ENCODE data around the gene HELZ. TPM values are rescaled to one million over a fixed set of nuclear protein-coding genes. Genes with fewer than 3 reads are reported as not detected.

The HELZ gene
- total and polyA plus RNA-seq, 5 donors from 2014 or later, result 48.3 to 130 (median 56.7) TPM

DNA sequence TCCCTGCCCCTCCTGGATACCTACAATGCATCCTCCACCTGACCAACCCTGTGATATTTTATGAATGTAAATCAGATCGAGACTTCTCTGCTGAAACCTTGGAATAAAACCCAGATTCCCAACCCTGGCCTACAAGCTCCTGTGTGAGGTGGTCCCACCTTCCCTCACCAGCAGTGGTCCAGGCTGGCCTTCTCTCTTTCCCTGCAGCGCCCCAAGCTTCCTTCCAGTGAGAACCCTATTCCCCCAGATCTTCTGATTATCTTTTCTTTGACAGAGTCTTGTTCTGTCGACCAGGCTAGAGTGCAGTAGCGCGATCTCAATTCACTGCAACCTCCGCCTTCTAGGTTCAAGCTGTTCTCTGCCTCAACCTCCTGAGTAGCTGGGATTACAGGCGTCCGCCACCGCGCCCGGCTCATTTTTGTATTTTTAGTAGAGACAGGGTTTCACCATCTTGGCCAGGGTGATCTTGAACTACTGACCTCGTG is 2.5 kb upstream of the HELZ start:
- Mint-ChIP-seq H3K4me1 (peaks cover 21 to 32% (median 26%) of the 10 kb centered on the region in 4 donors), H3K27me3 (peaks cover 4% of the 10 kb centered on the region), H3K9me3 (no peaks in the 10 kb centered on the region), H3K4me3 (peak overlapping the region; percentile 70 to 89 (median 84)), H3K36me3 (peaks cover 5% of the 10 kb centered on the region), H3K27ac (peak overlapping the region; percentile 11 to 83 (median 75))
- H3K27me3 ChIP-seq (ENCODE audit: control insufficient read depth, insufficient read depth, low read length), result no peaks in the 10 kb centered on the region
- peaks cover 38% of the 10 kb centered on the region for H3K4me1 ChIP-seq (ENCODE audit: control insufficient read depth, insufficient read depth, low read length, poor library complexity, severe bottlenecking)
- no peaks in the 10 kb centered on the region for H3K9me3 ChIP-seq (ENCODE audit: control insufficient read depth in 2 of 2, low read length in 2 of 2)
- ATAC-seq (ENCODE audit: low read depth in 2 of 2) (no peak), DNase-seq (no peak)
- H3K36me3 ChIP-seq (ENCODE audit: control insufficient read depth, insufficient read depth, low read length), result no peaks in the 10 kb centered on the region
- no peak overlapping the region for H3K27ac ChIP-seq (ENCODE audit: insufficient read depth, low read length, poor library complexity, severe bottlenecking)
- no peak overlapping the region for H3K4me3 ChIP-seq (ENCODE audit: low read depth, low read length)

DNA sequence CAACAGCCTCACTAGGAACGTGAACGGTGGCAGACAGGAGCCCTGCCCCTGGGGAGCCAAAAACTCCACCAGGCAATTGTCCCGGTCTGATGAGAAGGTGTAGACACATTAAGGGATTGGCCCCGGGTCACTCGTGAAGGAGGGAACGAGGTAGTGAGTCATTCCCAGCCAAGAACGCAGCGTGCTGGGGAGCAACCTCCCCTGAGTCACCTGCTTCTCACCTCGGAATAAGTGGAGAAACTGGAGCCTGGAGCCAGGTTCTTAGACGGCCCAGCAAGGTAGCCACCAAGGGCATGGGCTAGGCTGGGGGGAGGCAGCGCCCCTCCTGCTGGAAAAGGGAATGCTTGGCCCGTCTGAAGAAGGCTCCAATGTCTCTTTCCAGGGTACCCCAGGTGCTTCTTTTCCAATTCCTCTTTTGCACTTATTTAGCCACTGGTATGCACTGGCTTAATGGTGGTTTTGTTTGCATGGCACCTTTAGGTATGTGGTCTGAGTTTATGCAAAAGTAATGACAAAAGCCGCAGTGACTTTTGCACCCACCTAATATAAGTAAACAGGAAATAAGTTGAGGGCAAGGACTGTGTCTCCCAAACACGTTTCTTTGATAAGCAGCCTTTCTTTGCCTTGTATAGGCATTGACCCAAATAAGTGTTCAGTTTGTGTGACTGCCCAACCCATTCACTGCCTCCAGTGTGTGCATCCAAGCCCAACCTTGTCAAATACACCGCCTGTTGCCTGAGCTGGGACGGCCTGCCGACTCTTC is 1.8 kb upstream of the HELZ start:
- no peaks in the 10 kb centered on the region for H3K27me3 ChIP-seq (ENCODE audit: control insufficient read depth, insufficient read depth, low read length)
- peaks cover 4% of the 10 kb centered on the region for H3K27me3 Mint-ChIP-seq
- peaks cover 42% of the 10 kb centered on the region for H3K4me1 ChIP-seq (ENCODE audit: control insufficient read depth, insufficient read depth, low read length, poor library complexity, severe bottlenecking)
- ATAC-seq (ENCODE audit: low read depth in 2 of 2) (peak in 1 of 2 donors; percentile 23), DNase-seq (peak; percentile 6 to 44 (median 19))
- no peaks in the 10 kb centered on the region for H3K36me3 ChIP-seq (ENCODE audit: control insufficient read depth, insufficient read depth, low read length)
- peaks cover 6% of the 10 kb centered on the region for H3K36me3 Mint-ChIP-seq
- peak overlapping the region; percentile 26 for H3K4me3 ChIP-seq (ENCODE audit: low read depth, low read length)
- no peaks in the 10 kb centered on the region for H3K9me3 Mint-ChIP-seq
- H3K27ac ChIP-seq (ENCODE audit: insufficient read depth, low read length, poor library complexity, severe bottlenecking), result no peak overlapping the region
- H3K4me1 Mint-ChIP-seq, result peaks cover 22 to 36% (median 29%) of the 10 kb centered on the region in 4 donors
- no peaks in the 10 kb centered on the region for H3K9me3 ChIP-seq (ENCODE audit: control insufficient read depth in 2 of 2, low read length in 2 of 2)
- H3K27ac Mint-ChIP-seq, result peak overlapping the region; percentile 75 to 83 (median 78)
- peak overlapping the region; percentile 83 to 89 (median 85) for H3K4me3 Mint-ChIP-seq

DNA sequence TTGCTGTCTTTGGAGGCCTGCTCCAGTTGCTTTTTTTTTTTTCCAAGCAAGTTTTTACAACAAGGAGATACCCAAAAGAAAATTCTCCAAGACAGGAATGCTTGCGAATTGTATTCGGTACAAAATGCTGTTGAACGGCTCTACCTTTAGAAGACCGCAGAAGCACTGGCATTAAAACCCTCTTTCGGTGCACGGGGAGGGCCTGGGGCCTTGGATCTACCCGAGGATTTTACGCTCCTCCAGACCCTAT is 1.3 kb upstream of the HELZ start:
- Histone ChIP-seq H3K9me3 (ENCODE audit: control insufficient read depth in 2 of 2, low read length in 2 of 2) (no peaks in the 10 kb centered on the region), H3K27ac (ENCODE audit: insufficient read depth, low read length, poor library complexity, severe bottlenecking) (no peak overlapping the region), H3K27me3 (ENCODE audit: control insufficient read depth, insufficient read depth, low read length) (no peaks in the 10 kb centered on the region), H3K4me3 (ENCODE audit: low read depth, low read length) (peak overlapping the region; percentile 26), H3K36me3 (ENCODE audit: control insufficient read depth, insufficient read depth, low read length) (no peaks in the 10 kb centered on the region), H3K4me1 (ENCODE audit: control insufficient read depth, insufficient read depth, low read length, poor library complexity, severe bottlenecking) (peaks cover 47% of the 10 kb centered on the region)
- peaks cover under 1% of the 10 kb centered on the region for H3K27me3 Mint-ChIP-seq
- ATAC-seq (ENCODE audit: low read depth in 2 of 2) (no peak), DNase-seq (no peak)
- H3K9me3 Mint-ChIP-seq, result no peaks in the 10 kb centered on the region
- peaks cover 27 to 41% (median 35%) of the 10 kb centered on the region in 4 donors for H3K4me1 Mint-ChIP-seq
- H3K36me3 Mint-ChIP-seq, result peaks cover 9% of the 10 kb centered on the region
- H3K4me3 Mint-ChIP-seq, result peak overlapping the region; percentile 83 to 89 (median 85)
- peak overlapping the region; percentile 14 to 78 (median 75) for H3K27ac Mint-ChIP-seq

DNA sequence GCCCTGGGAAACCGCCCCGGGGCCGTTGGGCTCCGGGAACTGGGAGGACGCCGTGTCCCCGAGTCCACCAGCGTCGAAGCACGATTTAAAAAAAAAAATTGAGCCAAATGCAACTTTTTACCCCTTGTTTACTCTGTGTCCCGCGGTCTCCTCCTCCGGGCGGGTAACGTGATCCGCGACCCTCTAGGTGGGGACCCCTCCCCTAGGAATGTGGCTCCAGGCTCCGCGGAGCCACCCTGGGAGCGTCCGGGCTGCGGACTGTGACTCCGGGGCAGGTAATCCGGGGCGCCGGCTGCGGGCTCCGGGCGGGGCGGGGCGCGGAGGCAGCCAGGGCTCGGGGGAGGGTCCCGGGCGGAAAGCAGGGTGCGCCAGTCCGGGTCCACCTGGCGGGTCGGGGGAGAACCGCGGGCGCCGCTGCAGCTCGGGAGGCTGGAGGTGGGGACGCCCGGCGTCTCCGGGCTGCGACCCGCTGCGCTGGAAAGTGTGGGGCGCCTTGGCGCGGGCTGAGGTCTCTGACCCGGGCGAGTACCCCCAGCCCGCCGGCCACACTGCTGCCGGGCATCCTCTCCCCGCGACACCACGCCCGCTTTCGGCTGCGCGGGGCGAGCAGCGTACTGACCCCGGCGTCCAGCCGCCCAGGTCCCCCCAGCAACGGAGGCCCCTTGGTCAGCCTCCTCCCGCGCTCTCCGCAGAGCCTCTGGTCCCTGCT is 852 bp upstream of the HELZ start:
- peaks cover 52% of the 10 kb centered on the region for H3K4me1 ChIP-seq (ENCODE audit: control insufficient read depth, insufficient read depth, low read length, poor library complexity, severe bottlenecking)
- H3K4me1 Mint-ChIP-seq, result peaks cover 32 to 46% (median 39%) of the 10 kb centered on the region in 4 donors
- ATAC-seq (ENCODE audit: low read depth in 2 of 2), result peak; percentile 18 to 20

DNA sequence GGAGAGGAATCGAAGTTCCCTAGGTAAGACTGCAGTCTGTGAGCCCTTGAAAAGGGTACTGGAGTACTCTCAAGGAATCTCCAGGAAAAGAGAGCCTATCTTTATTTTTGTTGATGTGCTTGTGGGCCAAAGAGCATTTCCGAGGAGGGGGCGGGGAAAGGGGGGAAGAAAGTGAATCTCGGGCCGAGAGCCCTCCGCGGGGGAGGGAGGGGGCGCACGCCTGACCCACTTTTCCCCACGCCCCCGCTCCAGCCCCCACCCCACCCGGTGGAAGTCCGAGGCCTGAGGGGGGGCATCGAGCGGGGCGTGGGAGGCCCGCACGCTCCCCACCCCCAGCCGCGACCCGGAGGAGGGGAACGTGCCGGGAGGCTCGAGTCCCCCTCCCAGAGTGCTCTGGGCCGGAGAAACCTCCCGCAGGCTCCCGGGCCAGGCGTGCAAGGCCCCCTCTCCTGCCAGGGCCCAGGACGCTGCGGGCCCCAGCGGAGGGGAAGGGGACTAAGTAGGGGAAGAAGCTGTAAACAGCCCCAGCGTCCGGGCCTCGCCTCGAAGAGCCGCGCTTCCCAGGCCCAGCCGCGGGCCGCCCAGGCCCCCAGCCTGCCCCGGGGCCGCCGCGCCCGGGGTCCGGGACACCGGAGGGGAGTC is 444 bp downstream of the HELZ start:
- Histone ChIP-seq H3K27me3 (ENCODE audit: control insufficient read depth, insufficient read depth, low read length) (no peaks in the 10 kb centered on the region), H3K9me3 (ENCODE audit: control insufficient read depth in 2 of 2, low read length in 2 of 2) (no peaks in the 10 kb centered on the region), H3K36me3 (ENCODE audit: control insufficient read depth, insufficient read depth, low read length) (peaks cover 4% of the 10 kb centered on the region), H3K27ac (ENCODE audit: insufficient read depth, low read length, poor library complexity, severe bottlenecking) (peak overlapping the region; percentile 79), H3K4me1 (ENCODE audit: control insufficient read depth, insufficient read depth, low read length, poor library complexity, severe bottlenecking) (peaks cover 59% of the 10 kb centered on the region), H3K4me3 (ENCODE audit: low read depth, low read length) (peak overlapping the region; percentile 90)
- H3K4me3 Mint-ChIP-seq, result peak overlapping the region; percentile 89 to 98 (median 92)
- DNase-seq (peak in 1 of 3 donors; percentile 11), ATAC-seq (ENCODE audit: low read depth in 2 of 2) (peak; percentile 34 to 35)
- peak overlapping the region; percentile 55 to 97 (median 93) for H3K27ac Mint-ChIP-seq
- H3K36me3 Mint-ChIP-seq, result peaks cover 9% of the 10 kb centered on the region
- H3K27me3 Mint-ChIP-seq, result no peaks in the 10 kb centered on the region
- peaks cover 42 to 59% (median 50%) of the 10 kb centered on the region in 4 donors for H3K4me1 Mint-ChIP-seq
- no peaks in the 10 kb centered on the region for H3K9me3 Mint-ChIP-seq

More for the DNA sequence above, 852 bp upstream of the HELZ start:
- peaks cover 2% of the 10 kb centered on the region for H3K36me3 ChIP-seq (ENCODE audit: control insufficient read depth, insufficient read depth, low read length)
- peak; percentile 41 to 52 (median 43) for DNase-seq
- H3K4me3 Mint-ChIP-seq, result peak overlapping the region; percentile 83 to 94 (median 90)
- peaks cover 9% of the 10 kb centered on the region for H3K36me3 Mint-ChIP-seq
- peak overlapping the region; percentile 57 for H3K4me3 ChIP-seq (ENCODE audit: low read depth, low read length)
- H3K27ac ChIP-seq (ENCODE audit: insufficient read depth, low read length, poor library complexity, severe bottlenecking), result no peak overlapping the region
- no peaks in the 10 kb centered on the region for H3K9me3 Mint-ChIP-seq
- H3K27ac Mint-ChIP-seq, result peak overlapping the region; percentile 63 to 78 (median 75)
- no peaks in the 10 kb centered on the region for H3K9me3 ChIP-seq (ENCODE audit: control insufficient read depth in 2 of 2, low read length in 2 of 2)
- H3K27me3 ChIP-seq (ENCODE audit: control insufficient read depth, insufficient read depth, low read length), result no peaks in the 10 kb centered on the region
- no peaks in the 10 kb centered on the region for H3K27me3 Mint-ChIP-seq

DNA sequence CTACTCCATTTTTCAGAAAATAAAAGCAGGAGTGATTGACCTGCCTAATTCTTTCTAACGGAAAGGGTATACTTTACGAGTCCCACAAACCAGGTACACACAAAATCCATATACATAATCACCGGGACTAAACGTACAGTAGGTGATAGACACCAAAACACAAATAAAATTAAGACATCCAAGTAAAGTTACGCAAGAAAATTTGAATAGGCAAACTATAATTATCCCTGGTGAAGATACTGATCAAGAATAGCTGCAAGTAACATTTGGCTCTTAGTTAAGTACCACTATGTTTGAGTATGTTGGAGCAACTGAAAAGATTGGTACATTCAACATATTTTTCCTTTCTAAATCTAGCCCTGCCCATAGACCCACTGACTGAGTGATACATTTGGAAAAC is 1.7 kb downstream of the HELZ start:
- Mint-ChIP-seq H3K4me1 (peaks cover 42 to 66% (median 56%) of the 10 kb centered on the region in 4 donors), H3K4me3 (peak overlapping the region; percentile 86 to 98 (median 92)), H3K27me3 (no peaks in the 10 kb centered on the region), H3K27ac (peak overlapping the region in 2 of 3 donors; percentile 55 to 70), H3K36me3 (peaks cover 15% of the 10 kb centered on the region), H3K9me3 (no peaks in the 10 kb centered on the region)
- Histone ChIP-seq H3K27ac (ENCODE audit: insufficient read depth, low read length, poor library complexity, severe bottlenecking) (no peak overlapping the region), H3K4me1 (ENCODE audit: control insufficient read depth, insufficient read depth, low read length, poor library complexity, severe bottlenecking) (peaks cover 59% of the 10 kb centered on the region), H3K9me3 (ENCODE audit: control insufficient read depth in 2 of 2, low read length in 2 of 2) (no peaks in the 10 kb centered on the region), H3K36me3 (ENCODE audit: control insufficient read depth, insufficient read depth, low read length) (peaks cover 16% of the 10 kb centered on the region), H3K4me3 (ENCODE audit: low read depth, low read length) (peak overlapping the region; percentile 90), H3K27me3 (ENCODE audit: control insufficient read depth, insufficient read depth, low read length) (no peaks in the 10 kb centered on the region)
- DNase-seq, result no peak
- ATAC-seq (ENCODE audit: low read depth in 2 of 2), result no peak

DNA sequence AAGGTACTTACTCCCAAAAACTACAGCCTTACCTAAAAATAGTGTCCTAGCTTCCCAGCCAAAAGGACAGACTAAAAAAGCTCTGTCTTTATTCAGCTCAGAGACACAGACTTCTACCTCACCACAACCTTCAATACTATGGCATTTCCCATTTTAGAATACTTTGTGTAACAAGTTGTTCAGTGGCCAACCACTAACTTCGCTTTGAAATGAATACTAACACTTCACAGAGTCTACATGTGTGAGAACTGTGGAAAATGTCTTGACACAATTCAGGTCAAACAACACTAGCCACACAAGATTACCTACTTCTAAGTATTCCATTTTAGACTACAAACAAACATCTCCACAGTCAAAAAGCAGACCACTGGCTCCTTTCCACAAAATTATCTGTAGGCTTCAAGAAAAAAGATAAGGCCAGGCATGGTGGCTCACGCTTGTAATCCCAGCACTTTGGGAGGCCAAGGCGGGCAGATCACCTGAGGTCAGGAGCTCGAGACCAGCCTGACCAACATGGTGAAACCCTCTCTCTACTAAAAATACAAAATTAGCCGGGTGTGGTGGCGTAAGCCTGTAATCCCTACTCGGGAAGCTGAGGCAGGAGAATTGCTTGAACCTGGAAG is 3.2 kb downstream of the HELZ start:
- Histone ChIP-seq H3K9me3 (ENCODE audit: control insufficient read depth in 2 of 2, low read length in 2 of 2) (no peaks in the 10 kb centered on the region), H3K4me1 (ENCODE audit: control insufficient read depth, insufficient read depth, low read length, poor library complexity, severe bottlenecking) (peaks cover 51% of the 10 kb centered on the region), H3K27me3 (ENCODE audit: control insufficient read depth, insufficient read depth, low read length) (no peaks in the 10 kb centered on the region), H3K27ac (ENCODE audit: insufficient read depth, low read length, poor library complexity, severe bottlenecking) (no peak overlapping the region), H3K4me3 (ENCODE audit: low read depth, low read length) (peak overlapping the region; percentile 54), H3K36me3 (ENCODE audit: control insufficient read depth, insufficient read depth, low read length) (peaks cover 27% of the 10 kb centered on the region)
- Mint-ChIP-seq H3K4me3 (peak overlapping the region; percentile 7 to 55 (median 34)), H3K27me3 (no peaks in the 10 kb centered on the region), H3K9me3 (no peaks in the 10 kb centered on the region), H3K4me1 (peaks cover 34 to 61% (median 51%) of the 10 kb centered on the region in 4 donors), H3K36me3 (peaks cover 18% of the 10 kb centered on the region), H3K27ac (peak overlapping the region; percentile 13 to 44 (median 19))
- no peak for DNase-seq
- no peak for ATAC-seq (ENCODE audit: low read depth in 2 of 2)

Data from CD4-positive, CD25-positive, alpha-beta regulatory T cell (primary cell).